GM19455 (cell line): Measurements from ENCODE around the gene CHST11.

Source experiments
- ATAC-seq: cut with Tn5 transposase; IDR thresholded peaks from one replicate; pipeline ENCODE4 v1.9.1; 2021; ENCODE audit not compliant: unreplicated experiment

CHST11 gene

GRCh38 chr12:104689635-104690034 lies 232.9 kb downstream of the CHST11 start:
- no peak for ATAC-seq

DNA sequence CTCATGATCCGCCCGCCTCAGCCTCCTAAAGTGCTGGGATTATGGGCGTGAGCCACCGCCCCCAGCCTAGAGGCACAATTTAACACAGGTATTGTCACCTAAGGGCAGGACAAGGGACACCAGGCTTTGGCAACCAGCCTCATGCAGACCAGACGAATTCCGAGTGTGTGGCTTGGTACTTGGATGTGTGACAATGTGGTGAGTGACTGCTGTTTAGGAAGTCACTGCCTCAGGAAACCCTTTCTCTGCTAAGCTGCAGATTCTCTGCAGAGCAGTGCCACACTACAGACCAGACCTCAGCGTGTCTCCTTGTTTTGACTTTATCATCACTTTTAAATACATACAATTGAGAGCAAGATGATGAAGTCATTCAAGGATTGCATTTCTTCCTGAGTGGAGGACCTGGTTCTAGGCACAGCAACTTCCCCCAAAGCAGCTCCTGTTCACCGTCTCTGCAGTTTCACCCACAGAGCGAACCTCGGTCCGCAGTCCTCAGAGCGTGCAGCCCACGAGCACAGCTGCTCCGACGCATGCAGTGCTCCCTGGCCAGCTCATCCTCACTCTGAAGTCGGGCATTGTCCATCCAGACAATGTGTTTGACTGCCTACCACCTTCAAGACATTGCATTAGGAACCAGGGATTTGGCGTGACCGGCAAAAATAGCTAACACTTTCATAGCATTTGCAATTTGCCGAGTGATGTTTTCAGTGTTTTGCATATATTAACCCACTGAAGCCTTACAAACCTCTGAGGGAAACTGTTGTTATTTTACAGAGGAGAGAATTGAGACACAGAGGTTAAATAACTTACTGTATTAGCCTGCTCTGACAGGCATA lies 235.2 kb downstream of the CHST11 start:
- ATAC-seq = peak; percentile 60

- peak; percentile 24 for ATAC-seq
Measured at GRCh38 chr12:104692557-104693218, 235.9 kb downstream of the CHST11 start.

- no peak for ATAC-seq
Measured at GRCh38 chr12:104693493-104693892, 236.7 kb downstream of the CHST11 start.

GRCh38 chr12:104694161-104694560 lies 237.4 kb downstream of the CHST11 start:
- no peak for ATAC-seq

DNA sequence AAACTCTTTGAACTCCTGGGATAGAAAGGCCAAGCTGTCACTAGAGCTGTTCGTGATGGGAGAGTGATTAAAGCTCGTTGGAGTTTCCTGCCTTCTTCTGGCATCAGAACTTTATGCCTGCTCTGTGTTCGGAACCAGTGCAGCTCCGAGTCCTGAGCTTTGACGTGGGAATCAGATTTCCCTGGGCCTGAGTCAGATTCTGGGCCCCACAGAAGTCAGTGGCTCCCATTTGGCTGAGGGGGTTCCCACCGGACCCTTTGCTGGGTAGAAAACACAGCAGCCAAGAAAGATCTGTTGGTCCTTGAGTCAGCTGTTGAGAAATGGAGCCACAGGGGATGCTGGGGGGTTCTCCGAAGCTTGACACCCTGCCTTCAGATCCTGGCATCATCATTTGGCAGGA lies 238.0 kb downstream of the CHST11 start:
- ATAC-seq = no peak

DNA sequence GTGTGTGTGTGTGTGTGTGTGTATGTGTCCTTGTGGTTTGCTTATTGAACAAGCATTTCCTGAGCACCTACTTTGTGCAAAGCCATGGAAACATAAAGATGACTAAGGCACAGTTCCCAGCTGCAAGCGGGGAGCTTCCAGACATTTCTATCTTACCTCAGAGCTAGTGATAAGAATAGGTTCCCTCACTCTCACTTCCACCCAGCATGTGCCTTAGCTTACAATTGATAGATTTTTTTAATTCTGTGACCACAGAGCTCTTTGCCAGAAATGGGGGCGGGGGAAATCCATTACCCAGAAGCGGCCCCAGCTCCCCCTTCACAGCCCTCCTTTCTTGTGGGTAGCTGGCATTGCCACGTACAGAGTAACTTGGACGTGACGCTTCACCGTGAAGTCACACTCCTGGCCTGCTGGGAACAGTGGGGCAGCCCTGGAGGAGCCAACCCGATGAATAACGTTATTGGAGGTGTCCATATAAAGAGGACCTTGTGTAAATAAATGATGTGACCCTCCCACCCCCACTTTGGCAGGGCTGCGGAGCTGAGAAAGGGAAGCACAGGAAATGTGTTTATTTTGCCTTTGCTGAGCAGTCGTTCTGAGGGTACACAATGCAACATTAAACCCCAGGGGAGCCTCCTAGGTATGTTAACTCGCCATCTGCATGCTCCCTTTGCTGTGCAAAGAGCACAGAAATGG lies 238.9 kb downstream of the CHST11 start:
- ATAC-seq = no peak

DNA sequence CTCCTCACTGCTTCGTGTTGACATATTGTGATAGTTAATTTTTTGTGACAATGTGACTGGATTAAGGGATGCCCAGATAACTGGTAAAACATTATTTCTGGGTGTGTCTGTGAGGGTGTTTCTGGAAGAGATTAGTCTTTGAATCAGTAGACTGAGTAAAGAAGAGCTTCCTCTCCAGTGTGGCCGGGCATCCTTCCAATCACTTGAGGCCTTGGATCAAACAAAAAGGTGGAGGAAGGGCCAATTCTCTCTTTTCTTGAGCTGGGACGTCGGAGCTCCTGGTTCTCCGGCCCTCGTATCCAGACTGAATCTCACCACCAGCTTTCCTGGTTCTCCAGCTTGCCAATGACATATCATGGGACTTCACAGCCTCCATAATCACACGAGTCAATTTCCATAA lies 240.4 kb downstream of the CHST11 start:
- ATAC-seq = no peak

DNA sequence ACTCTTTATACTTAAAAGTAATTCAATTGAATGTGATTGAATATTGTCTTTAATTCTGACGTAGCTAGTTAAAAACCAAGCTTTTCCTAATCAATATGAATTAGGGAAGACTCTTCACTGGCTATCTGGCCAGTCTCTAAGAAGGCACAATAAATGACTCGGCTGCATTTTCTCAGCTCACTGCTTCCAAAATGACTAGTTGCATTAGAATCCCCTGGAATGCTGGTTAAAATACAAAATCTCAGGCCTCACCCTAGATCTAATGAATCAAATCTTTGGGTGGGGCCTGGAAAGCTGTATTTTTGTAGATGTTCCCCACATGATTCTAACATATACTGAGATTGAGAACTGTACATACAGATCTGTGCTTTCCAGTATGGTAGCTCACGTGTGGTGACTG lies 242.1 kb downstream of the CHST11 start:
- ATAC-seq = no peak

DNA sequence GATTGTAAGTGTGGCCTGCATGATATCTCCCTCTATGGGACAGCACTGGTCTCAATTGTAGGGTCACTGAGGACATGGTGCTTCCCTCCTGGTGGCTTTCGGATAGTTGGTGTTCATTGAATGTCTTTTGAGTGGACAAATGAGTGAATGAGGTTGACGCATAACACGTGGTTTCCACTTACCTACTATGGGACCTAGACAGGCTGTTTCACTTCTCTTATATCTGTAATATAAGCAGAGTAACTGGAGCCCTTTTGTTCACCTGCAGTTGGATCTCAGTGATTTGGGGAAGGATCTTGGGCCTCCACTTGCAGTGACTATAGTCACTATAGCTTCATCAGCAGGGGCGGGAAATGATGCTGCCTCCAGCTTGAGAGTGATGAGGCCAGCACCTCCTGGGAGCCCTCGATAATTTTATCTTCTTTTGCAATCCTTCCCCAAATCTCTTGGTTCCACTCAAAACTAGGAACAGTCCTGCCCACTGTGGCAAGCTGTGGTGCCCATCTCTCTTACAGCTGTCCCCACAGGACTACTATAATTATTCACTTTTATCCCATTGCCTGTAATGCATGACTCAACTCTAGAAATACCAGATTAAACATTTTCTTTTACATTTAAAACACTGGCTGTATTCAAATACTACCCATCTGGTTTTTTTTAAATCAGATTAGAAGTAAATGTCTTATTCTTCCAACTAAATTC lies 242.9 kb downstream of the CHST11 start:
- peak; percentile 63 for ATAC-seq

GRCh38 chr12:104700324-104700723 lies 243.6 kb downstream of the CHST11 start:
- no peak for ATAC-seq

DNA sequence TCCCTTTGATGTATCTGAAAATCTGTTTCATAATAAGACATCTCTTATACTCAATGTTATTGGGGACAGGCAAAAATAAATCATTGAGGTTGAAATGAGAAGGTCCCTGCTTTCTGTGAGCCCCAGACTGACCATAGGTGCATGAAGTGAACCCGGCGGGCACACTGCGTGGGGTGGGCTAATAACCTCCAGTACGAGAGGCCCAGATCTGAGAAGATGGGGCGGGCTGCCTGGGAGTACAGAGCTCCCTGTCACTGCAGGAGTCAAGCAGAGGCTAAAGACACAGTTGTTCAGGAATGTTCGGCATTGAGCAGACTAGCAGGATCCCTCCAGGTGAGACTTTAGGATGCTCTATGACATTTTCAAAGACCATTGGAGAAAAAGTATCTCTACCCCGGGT lies 244.6 kb downstream of the CHST11 start:
- ATAC-seq = no peak

GRCh38 chr12:104701756-104702155 lies 245.0 kb downstream of the CHST11 start:
- no peak for ATAC-seq

DNA sequence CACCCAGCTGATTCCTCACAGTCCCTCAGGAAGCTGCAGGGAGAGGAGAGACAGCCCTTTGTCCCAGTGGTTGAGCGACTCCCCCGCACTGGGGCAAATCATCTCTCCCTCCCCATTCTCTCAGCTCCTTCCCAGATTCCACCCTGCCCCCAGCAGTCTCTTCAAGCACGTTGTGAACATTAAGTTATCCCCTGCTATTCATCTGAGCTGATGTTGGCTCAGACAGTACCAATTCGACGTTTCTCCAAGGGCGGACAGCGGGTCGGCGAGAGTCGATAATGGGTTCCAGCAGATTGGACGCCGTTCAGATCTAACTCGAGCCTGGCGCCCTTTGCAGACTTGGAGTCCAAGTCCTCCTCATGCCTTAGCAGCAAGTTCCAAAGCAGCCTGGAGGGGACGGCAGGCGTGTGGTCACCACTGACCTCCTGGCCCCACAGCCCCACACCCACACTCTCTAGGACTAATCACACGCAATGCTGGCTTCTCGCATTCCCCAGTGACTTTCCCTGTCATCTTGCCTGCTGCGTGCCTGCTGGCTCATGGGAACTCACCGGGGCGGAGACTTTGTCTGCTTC lies 245.9 kb downstream of the CHST11 start:
- ATAC-seq = no peak

- ATAC-seq = no peak
Measured at GRCh38 chr12:104703372-104703771, 246.6 kb downstream of the CHST11 start.

DNA sequence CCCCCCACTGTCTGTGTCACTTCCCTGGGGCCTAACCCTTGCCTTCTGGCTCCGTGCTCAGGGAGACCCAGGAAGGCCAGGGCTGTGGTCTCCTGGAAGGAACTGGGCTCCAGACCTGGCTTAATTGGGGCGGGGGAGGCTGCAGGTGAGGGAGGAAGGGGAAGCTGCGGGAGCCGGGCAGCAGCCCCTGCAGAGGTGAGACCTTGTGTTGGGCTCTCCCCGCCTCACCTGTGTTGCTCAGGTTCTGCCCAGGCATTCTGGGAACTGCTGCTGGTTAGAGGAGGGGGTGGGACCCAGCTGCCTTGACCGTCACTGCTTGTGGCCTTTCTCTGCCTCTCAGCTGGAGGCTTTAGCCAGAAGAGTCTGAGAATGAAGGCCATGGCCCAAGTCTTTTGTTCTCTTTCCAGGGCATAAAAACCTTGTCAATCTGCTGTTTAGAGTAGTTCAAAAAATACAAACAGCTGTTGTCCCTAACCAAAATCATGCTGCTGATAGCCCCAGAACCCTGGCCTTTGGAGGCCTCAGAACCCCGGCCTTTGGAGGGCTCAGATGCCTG lies 247.6 kb downstream of the CHST11 start:
- ATAC-seq = no peak

DNA sequence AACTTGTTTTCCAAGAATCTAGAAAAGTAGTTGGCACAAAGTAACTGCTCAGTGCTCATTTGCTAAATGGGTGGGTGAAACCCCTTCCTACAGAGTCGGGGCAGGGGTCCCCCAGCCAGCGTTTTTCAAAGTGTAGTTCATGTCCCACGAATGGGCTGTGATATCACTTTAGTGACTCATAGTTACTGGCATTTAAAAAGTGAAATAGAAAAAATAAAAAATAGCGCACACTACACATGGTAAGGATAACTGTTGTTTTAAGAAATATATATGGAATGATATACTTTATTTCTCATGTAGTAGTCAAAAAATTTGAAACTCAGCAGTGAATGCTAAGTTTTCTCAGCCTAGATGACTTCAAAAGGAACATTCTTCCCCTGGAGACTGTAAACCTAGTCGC lies 250.4 kb downstream of the CHST11 start:
- no peak for ATAC-seq

DNA sequence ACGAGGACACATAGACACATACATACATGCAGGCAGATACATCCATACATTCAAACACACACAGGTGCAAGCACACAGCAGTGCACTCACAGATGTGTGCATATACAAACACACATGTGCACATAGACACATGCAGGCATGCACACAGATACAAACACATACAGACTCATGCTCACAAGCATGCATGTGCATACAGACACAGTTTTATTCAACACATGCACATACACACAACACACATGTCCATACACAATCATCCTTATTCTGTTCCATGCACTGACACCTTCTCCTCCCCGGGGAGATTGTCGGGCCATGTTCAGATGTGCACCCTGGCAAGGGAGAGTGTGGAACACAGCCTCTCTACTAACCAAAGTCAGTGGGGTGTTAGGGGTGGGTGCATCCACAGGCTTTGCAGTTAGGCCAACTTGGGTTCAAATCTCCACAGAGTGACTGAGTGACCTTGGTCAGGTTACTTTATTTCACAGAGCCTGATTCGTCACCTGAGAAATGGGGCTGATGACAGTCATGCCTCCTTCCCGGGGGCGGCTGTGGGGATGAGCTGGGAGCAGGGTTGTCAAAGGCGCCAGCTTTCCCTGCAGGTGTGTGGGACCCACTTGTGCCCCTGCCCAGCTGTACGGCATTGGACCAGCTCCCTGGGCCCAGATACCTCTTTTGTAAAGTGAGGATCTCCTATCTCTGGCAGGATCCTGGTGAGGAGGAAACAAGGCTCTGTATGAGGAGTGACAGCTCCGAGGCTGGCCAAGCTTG lies 251.2 kb downstream of the CHST11 start:
- ATAC-seq = no peak

GRCh38 chr12:104708891-104709290 lies 252.1 kb downstream of the CHST11 start:
- ATAC-seq = no peak
